Activated CD8-positive, alpha-beta memory T cell treated with anti-CD3 and anti-CD28 coated beads, Interleukin-2, amount 10 ng/mL, durations not matched to agents 7 days and 5 days (primary cell): Measurements from ENCODE around the gene KRT1. TPM values are rescaled to one million over a fixed set of nuclear protein-coding genes. Genes with fewer than 3 reads are reported as not detected.
"Not testable (repeated sequence)": the region's sequence is repeated elsewhere in the genome, so short reads cannot be mapped to it uniquely, and the experiment has no call there.

Source experiments
- ATAC-seq: fragments of 150-1000 bp; cut with Tn5 transposase; one replicate; pipeline ENCODE4 v1.10.0; 2021; ENCODE audit warnings: moderate library complexity
- CTCF ChIA-PET: fragments of 350-600 bp; sonication (Branson Sonifier 250); formaldehyde crosslinking; loops from one replicate; lab custom pipeline; 2021; ENCODE audit warnings: antibody characterized with exemption; lab: Charles Lee
- DNase-seq: peaks from one replicate; pipeline ENCODE4 v3.0.0-alpha.2; 2020
- H3K27ac Mint-ChIP-seq: one replicate; pipeline ENCODE4 v1.8.0; 2021; ENCODE audit warnings: mild to moderate bottlenecking, mixed read lengths
- H3K27me3 Mint-ChIP-seq: one replicate; pipeline ENCODE4 v1.8.0; 2021; ENCODE audit warnings: mixed read lengths
- H3K36me3 Mint-ChIP-seq: one replicate; pipeline ENCODE4 v1.8.0; 2021; ENCODE audit warnings: mild to moderate bottlenecking, mixed read lengths
- H3K4me1 Mint-ChIP-seq: one replicate; pipeline ENCODE4 v1.8.0; 2021; ENCODE audit warnings: mixed read lengths
- H3K4me3 Mint-ChIP-seq: one replicate; pipeline ENCODE4 v1.8.0; 2021; ENCODE audit warnings: mild to moderate bottlenecking, moderate library complexity, mixed read lengths
- H3K9me3 Mint-ChIP-seq: one replicate; pipeline ENCODE4 v1.8.0; 2022; ENCODE audit warnings: low read depth, mixed read lengths
- total RNA-seq, 2 experiments: library from RNA; stranded (reverse); gene quantifications; one replicate each; pipeline ENCODE4 v1.2.3, GENCODE V29; 2021

The KRT1 gene
- total RNA-seq, 2 experiments from 2014 or later = not detected

DNA sequence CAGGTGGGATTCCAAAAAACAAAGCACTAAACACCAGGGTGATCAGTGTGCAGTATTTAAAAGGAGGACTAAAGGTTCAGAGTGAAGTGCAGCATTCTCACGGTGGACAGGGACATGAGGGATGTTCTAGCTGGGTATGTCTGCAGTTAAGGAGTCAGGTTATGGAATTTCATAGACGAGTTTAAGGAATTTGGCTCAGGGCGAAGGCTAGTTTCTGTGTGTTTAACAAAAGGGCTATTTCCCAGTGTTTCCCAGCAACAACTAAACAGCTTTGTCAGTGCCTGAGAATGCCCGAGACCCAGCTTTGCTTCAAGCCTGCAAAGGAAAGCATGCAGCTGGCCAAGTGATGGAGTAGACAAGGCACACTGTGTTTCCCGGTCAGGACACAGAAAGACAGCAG is 7.0 kb downstream of the KRT1 start:
- Mint-ChIP-seq H3K27ac (no peak overlapping the region), H3K9me3 (no peaks in the 10 kb centered on the region), H3K4me1 (no peaks in the 10 kb centered on the region), H3K4me3 (no peak overlapping the region), H3K36me3 (no peaks in the 10 kb centered on the region), H3K27me3 (peaks cover 14% of the 10 kb centered on the region)
- ATAC-seq (no peak), DNase-seq (no peak)
- CTCF ChIA-PET = no interaction called here

- H3K9me3 Mint-ChIP-seq = no peaks in the 10 kb centered on the region
- H3K4me1 Mint-ChIP-seq = no peaks in the 10 kb centered on the region
- H3K27me3 Mint-ChIP-seq = peaks cover 11% of the 10 kb centered on the region
- no peak for ATAC-seq
- CTCF ChIA-PET = no interaction called here
- H3K27ac Mint-ChIP-seq = no peak overlapping the region
- no peaks in the 10 kb centered on the region for H3K36me3 Mint-ChIP-seq
- DNase-seq = no peak
- no peak overlapping the region for H3K4me3 Mint-ChIP-seq
These were observed 7.8 kb downstream of the KRT1 start for GRCh38 chr12:52672321-52672933.

GRCh38 chr12:52670961-52671360 is 9.2 kb downstream of the KRT1 start:
- Mint-ChIP-seq H3K4me3 (no peak overlapping the region), H3K9me3 (no peaks in the 10 kb centered on the region), H3K27ac (no peak overlapping the region), H3K36me3 (no peaks in the 10 kb centered on the region), H3K4me1 (no peaks in the 10 kb centered on the region), H3K27me3 (peaks cover 15% of the 10 kb centered on the region)
- ATAC-seq (no peak), DNase-seq (no peak)
- CTCF ChIA-PET = no interaction called here

GRCh38 chr12:52670506-52670905 is 9.7 kb downstream of the KRT1 start:
- CTCF ChIA-PET = no interaction called here
- Mint-ChIP-seq H3K27me3 (peaks cover 15% of the 10 kb centered on the region), H3K27ac (no peak overlapping the region), H3K4me3 (no peak overlapping the region), H3K4me1 (no peaks in the 10 kb centered on the region), H3K9me3 (no peaks in the 10 kb centered on the region), H3K36me3 (no peaks in the 10 kb centered on the region)
- DNase-seq (no peak), ATAC-seq (no peak)

DNA sequence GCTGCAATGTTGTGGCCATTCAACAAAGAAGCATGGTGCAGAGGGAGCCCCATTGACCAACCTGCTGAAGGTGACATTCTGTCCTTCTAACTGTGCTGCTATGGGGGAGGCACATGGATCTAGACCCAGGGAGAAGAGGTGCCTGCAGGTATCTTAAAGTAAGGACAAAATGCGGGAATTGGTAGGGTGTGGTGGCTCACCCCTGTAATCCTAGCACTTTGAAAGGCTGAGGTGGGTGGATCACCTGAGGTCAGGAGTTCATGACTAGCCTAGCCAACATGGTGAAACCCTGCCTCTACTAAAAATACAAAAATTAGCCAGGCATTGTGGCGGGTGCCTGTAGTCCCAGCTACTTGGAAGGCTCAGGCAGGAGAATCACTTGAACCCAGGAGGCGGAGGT is 10.3 kb downstream of the KRT1 start:
- CTCF ChIA-PET, H3K4me1 Mint-ChIP-seq, DNase-seq: not testable (repeated sequence)

GRCh38 chr12:52669426-52669825 is 10.8 kb downstream of the KRT1 start:
- CTCF ChIA-PET = no interaction called here

More for the DNA sequence above, 10.3 kb downstream of the KRT1 start:
- peaks cover 15% of the 10 kb centered on the region for H3K27me3 Mint-ChIP-seq
- H3K36me3 Mint-ChIP-seq, H3K9me3 Mint-ChIP-seq, H3K27ac Mint-ChIP-seq, ATAC-seq, H3K4me3 Mint-ChIP-seq: not testable (repeated sequence)

GRCh38 chr12:52667931-52668330 is 12.3 kb downstream of the KRT1 start:
- no peak for DNase-seq
- CTCF ChIA-PET = interaction anchor here (0.9 to 1.0 kb wide), 3 partner anchors 14 to 217 kb away, joined by 3 to 5 read pairs (median 3); no protein-coding TSS in a partner anchor

More at GRCh38 chr12:52669426-52669825, 10.8 kb downstream of the KRT1 start:
- ATAC-seq = no peak
- Mint-ChIP-seq H3K27me3 (peaks cover 17% of the 10 kb centered on the region), H3K9me3 (no peaks in the 10 kb centered on the region), H3K27ac (no peak overlapping the region), H3K4me3 (no peak overlapping the region), H3K36me3 (no peaks in the 10 kb centered on the region), H3K4me1 (no peaks in the 10 kb centered on the region)
- DNase-seq = no peak

DNA sequence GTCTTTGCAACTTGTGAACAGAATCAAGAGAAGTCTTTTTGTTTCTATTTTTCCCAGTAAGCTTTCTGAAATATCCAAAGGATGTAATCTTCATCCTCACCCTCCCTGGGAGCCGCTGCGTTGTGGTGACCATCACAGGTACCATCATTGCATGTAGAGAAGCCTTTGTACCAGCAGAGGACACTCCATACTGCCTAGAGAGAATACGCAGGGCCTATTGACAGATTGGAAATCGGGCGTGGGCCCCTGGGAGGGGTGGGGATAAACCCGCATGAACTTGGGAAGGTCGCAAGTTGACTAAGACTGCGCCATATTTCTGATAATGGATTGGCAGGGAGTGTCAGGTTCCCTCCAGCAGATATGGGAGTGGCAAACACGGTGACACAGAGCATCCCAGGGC is 12.7 kb downstream of the KRT1 start:
- ATAC-seq = no peak
- no peaks in the 10 kb centered on the region for H3K36me3 Mint-ChIP-seq
- H3K27me3 Mint-ChIP-seq = peaks cover 23% of the 10 kb centered on the region
- H3K4me1 Mint-ChIP-seq = no peaks in the 10 kb centered on the region
- CTCF ChIA-PET = interaction anchor here (0.9 to 1.0 kb wide), 2 partner anchors 13 to 203 kb away, joined by 3 to 5 read pairs; no protein-coding TSS in a partner anchor
- DNase-seq = no peak
- H3K27ac Mint-ChIP-seq = no peak overlapping the region
- no peak overlapping the region for H3K4me3 Mint-ChIP-seq
- no peaks in the 10 kb centered on the region for H3K9me3 Mint-ChIP-seq

More at GRCh38 chr12:52667931-52668330, 12.3 kb downstream of the KRT1 start:
- Mint-ChIP-seq H3K36me3 (no peaks in the 10 kb centered on the region), H3K4me1 (no peaks in the 10 kb centered on the region), H3K9me3 (no peaks in the 10 kb centered on the region), H3K4me3 (no peak overlapping the region), H3K27me3 (peaks cover 23% of the 10 kb centered on the region), H3K27ac (no peak overlapping the region)
- no peak for ATAC-seq

GRCh38 chr12:52666471-52666870 is 13.7 kb downstream of the KRT1 start:
- Mint-ChIP-seq H3K27ac (no peak overlapping the region), H3K27me3 (peaks cover 23% of the 10 kb centered on the region), H3K4me3 (no peak overlapping the region), H3K4me1 (peaks cover 4% of the 10 kb centered on the region), H3K36me3 (no peaks in the 10 kb centered on the region), H3K9me3 (no peaks in the 10 kb centered on the region)
- no peak for DNase-seq
- CTCF ChIA-PET = interaction anchor here (1.3 kb wide), 1 partner anchor 219 kb away, joined by 3 read pairs; no protein-coding TSS in a partner anchor
- no peak for ATAC-seq

GRCh38 chr12:52663420-52663819 is 16.8 kb downstream of the KRT1 start:
- no peaks in the 10 kb centered on the region for H3K36me3 Mint-ChIP-seq
- ATAC-seq = no peak
- peaks cover 4% of the 10 kb centered on the region for H3K4me1 Mint-ChIP-seq
- no peak overlapping the region for H3K27ac Mint-ChIP-seq
- no peak overlapping the region for H3K4me3 Mint-ChIP-seq
- peaks cover 27% of the 10 kb centered on the region for H3K27me3 Mint-ChIP-seq
- CTCF ChIA-PET = interaction anchor here (0.6 kb wide), 1 partner anchor 1681 kb away, joined by 3 read pairs; no protein-coding TSS in a partner anchor
- no peak for DNase-seq
- H3K9me3 Mint-ChIP-seq = no peaks in the 10 kb centered on the region

- CTCF ChIA-PET = no interaction called here
- DNase-seq (peak; percentile 12), ATAC-seq (no peak)
- peaks cover 4% of the 10 kb centered on the region for H3K4me1 Mint-ChIP-seq
- peaks cover 29% of the 10 kb centered on the region for H3K27me3 Mint-ChIP-seq
- H3K4me3 Mint-ChIP-seq = no peak overlapping the region
- H3K36me3 Mint-ChIP-seq = no peaks in the 10 kb centered on the region
- H3K9me3 Mint-ChIP-seq = no peaks in the 10 kb centered on the region
- H3K27ac Mint-ChIP-seq = no peak overlapping the region
These were observed 17.3 kb downstream of the KRT1 start for GRCh38 chr12:52662918-52663229.

- no peaks in the 10 kb centered on the region for H3K36me3 Mint-ChIP-seq
- ATAC-seq = no peak
- CTCF ChIA-PET = no interaction called here
- H3K9me3 Mint-ChIP-seq = no peaks in the 10 kb centered on the region
- peaks cover 32% of the 10 kb centered on the region for H3K27me3 Mint-ChIP-seq
- H3K4me1 Mint-ChIP-seq = peaks cover 4% of the 10 kb centered on the region
- peak; percentile 25 for DNase-seq
- H3K27ac Mint-ChIP-seq = no peak overlapping the region
- H3K4me3 Mint-ChIP-seq = no peak overlapping the region
These were observed 17.9 kb downstream of the KRT1 start for GRCh38 chr12:52662093-52662917.

- CTCF ChIA-PET = no interaction called here
- Mint-ChIP-seq H3K27ac (no peak overlapping the region), H3K36me3 (no peaks in the 10 kb centered on the region), H3K4me3 (no peak overlapping the region), H3K4me1 (peaks cover 4% of the 10 kb centered on the region), H3K27me3 (peaks cover 31% of the 10 kb centered on the region), H3K9me3 (no peaks in the 10 kb centered on the region)
- ATAC-seq = no peak
- no peak for DNase-seq
These were observed 18.5 kb downstream of the KRT1 start for GRCh38 chr12:52661668-52662067.
